H1 (cell line): ENCODE data around the gene CWH43. TPM values are rescaled to one million over a fixed set of nuclear protein-coding genes. Genes with fewer than 3 reads are reported as not detected.
"Not testable (repeated sequence)": the region's sequence is repeated elsewhere in the genome, so short reads cannot be mapped to it uniquely, and the experiment has no call there.

ENCODE experiments used
- CTCF ChIA-PET: fragments of 300-600 bp; sonication (Branson Sonifier 250); formaldehyde crosslinking; loops from one replicate; lab custom pipeline; 2021; ENCODE audit not compliant: partially characterized antibody; lab: Charles Lee
- POLR2A ChIA-PET: fragments of 300-600 bp; sonication (Branson Sonifier 250); formaldehyde crosslinking; loops from one replicate; lab custom pipeline; 2021; ENCODE audit warnings: inconsistent platforms; ENCODE audit not compliant: partially characterized antibody; lab: Charles Lee
- DNase-seq, 2 experiments: peaks; one replicate each; pipeline versions ENCODE4 v3.0.0 to v3.0.0-alpha.2; 2010 to 2022; ENCODE audit warnings: low spot score in 2 of 2, low read depth in 1 of 2, mixed read lengths in 1 of 2
- FAIRE-seq: peaks from 2 replicates; lab custom pipeline; 2011; peaks lifted over from hg19 to GRCh38; lab: Jason Lieb, UNC
- H2AFZ ChIP-seq: 2 replicates; pipeline ENCODE4 v1.8.1; 2012; ENCODE audit warnings: low read length, inconsistent platforms
- H2AK5ac ChIP-seq: 2 replicates; pipeline ENCODE4 v1.6.1; 2013; ENCODE audit warnings: low read depth, low read length
- H2BK120ac ChIP-seq: replicated peaks from 2 replicates; pipeline ENCODE3; 2013; ENCODE audit warnings: low read depth, low read length, inconsistent platforms
- H2BK12ac ChIP-seq: 2 replicates; pipeline ENCODE4 v1.6.1; 2013; ENCODE audit warnings: low read depth, low read length
- H2BK15ac ChIP-seq: 2 replicates; pipeline ENCODE4 v1.6.1; 2013; ENCODE audit warnings: low read length
- H2BK20ac ChIP-seq: 2 replicates; pipeline ENCODE4 v1.6.1; 2013; ENCODE audit warnings: low read length
- H2BK5ac ChIP-seq: 2 replicates; pipeline ENCODE4 v1.6.1; 2013; ENCODE audit warnings: low read depth, low read length
- H3K14ac ChIP-seq: 2 replicates; pipeline ENCODE4 v1.6.1; 2013; ENCODE audit warnings: inconsistent platforms; ENCODE audit not compliant: insufficient read length
- H3K18ac ChIP-seq: 2 replicates; pipeline ENCODE4 v1.6.1; 2013; ENCODE audit warnings: low read length; ENCODE audit errors: extremely low read depth
- H3K23ac ChIP-seq: 2 replicates; pipeline ENCODE4 v1.6.1; 2013; ENCODE audit warnings: inconsistent platforms; ENCODE audit not compliant: insufficient read length
- H3K23me2 ChIP-seq: 2 replicates; pipeline ENCODE4 v1.6.1; 2013; ENCODE audit warnings: low read depth, low read length
- H3K27ac ChIP-seq: 2 replicates; pipeline ENCODE4 v1.6.1; 2011; ENCODE audit warnings: low read depth, low read length, inconsistent platforms
- H3K27me3 ChIP-seq, 4 experiments: replicated peaks in 1 of 4; 1 replicate in 1 of 4; 2 replicates in 3 of 4; pipeline versions ENCODE4 v1.6.1 to v1.8.1; 2011 to 2013; ENCODE audit warnings: low read length in 3 of 4, mild to moderate bottlenecking in 3 of 4, inconsistent platforms in 2 of 4, mixed read lengths in 2 of 4, moderate library complexity in 1 of 4; ENCODE audit not compliant: control insufficient read depth in 3 of 4, insufficient read depth in 3 of 4; ENCODE audit errors: extremely low read depth in 1 of 4
- H3K36me3 ChIP-seq, 4 experiments: 2 replicates each; pipeline versions ENCODE4 v1.6.1 to v1.8.1; 2011 to 2013; ENCODE audit warnings: mild to moderate bottlenecking in 4 of 4, low read length in 3 of 4, moderate library complexity in 2 of 4, control low read depth in 1 of 4, inconsistent platforms in 1 of 4; ENCODE audit not compliant: insufficient read depth in 4 of 4, control insufficient read depth in 2 of 4
- H3K4ac ChIP-seq: replicated peaks from 2 replicates; pipeline ENCODE3; 2013; ENCODE audit warnings: low read length, low read depth, mixed read lengths, inconsistent platforms; ENCODE audit not compliant: insufficient read length
- H3K4me1 ChIP-seq, 4 experiments: replicated peaks in 1 of 4; 1 replicate in 1 of 4; 2 replicates in 3 of 4; pipeline versions ENCODE4 v1.6.1 to v1.8.1; 2011 to 2013; ENCODE audit warnings: low read length in 3 of 4, inconsistent platforms in 2 of 4, mixed read lengths in 1 of 4; ENCODE audit not compliant: insufficient read depth in 4 of 4, control insufficient read depth in 3 of 4
- H3K4me2 ChIP-seq, 2 experiments: 2 replicates each; pipeline versions ENCODE4 v1.6.1 to v1.8.1; 2011 to 2013; ENCODE audit warnings: low read depth in 2 of 2, low read length in 2 of 2, control low read depth in 1 of 2, inconsistent platforms in 1 of 2, mild to moderate bottlenecking in 1 of 2; ENCODE audit not compliant: insufficient read depth in 1 of 2
- H3K4me3 ChIP-seq, 4 experiments: fragments of 200-600, 300-600 bp in 1 of 4; sonication (generic), shearing (Covaris generic), sonication (Bioruptor Twin) in 1 of 4; 2 replicates each; pipeline versions ENCODE4 v1.5.1 to v1.8.1; 2011 to 2016; ENCODE audit warnings: low read length in 4 of 4, low read depth in 3 of 4, control low read depth in 2 of 4, inconsistent platforms in 2 of 4, mild to moderate bottlenecking in 2 of 4, mixed read lengths in 1 of 4, moderate library complexity in 1 of 4; ENCODE audit not compliant: insufficient read depth in 2 of 4; ENCODE audit errors: extremely low read depth in 1 of 4
- H3K56ac ChIP-seq: replicated peaks from 2 replicates; pipeline ENCODE3; 2013; ENCODE audit warnings: low read depth, mild to moderate bottlenecking, mixed read lengths, low read length, inconsistent platforms; ENCODE audit not compliant: insufficient read length
- H3K79me1 ChIP-seq: 2 replicates; pipeline ENCODE4 v1.6.1; 2013; ENCODE audit warnings: low read depth, low read length, control low read depth
- H3K79me2 ChIP-seq, 2 experiments: 2 replicates each; pipeline versions ENCODE4 v1.6.1 to v1.8.1; 2012 to 2013; ENCODE audit warnings: low read length in 2 of 2, mild to moderate bottlenecking in 2 of 2, inconsistent platforms in 1 of 2; ENCODE audit not compliant: insufficient read depth in 2 of 2, control insufficient read depth in 1 of 2
- H3K9ac ChIP-seq, 4 experiments: replicated peaks in 1 of 4; 1 replicate in 1 of 4; 2 replicates in 3 of 4; pipeline versions ENCODE4 v1.6.1 to v1.8.1; 2011 to 2013; ENCODE audit warnings: low read depth in 3 of 4, low read length in 3 of 4, control low read depth in 2 of 4, mild to moderate bottlenecking in 2 of 4, moderate library complexity in 2 of 4, inconsistent platforms in 1 of 4; ENCODE audit errors: extremely low read depth in 1 of 4
- H3K9me3 ChIP-seq, 2 experiments: 2 replicates each; pipeline versions ENCODE4 v1.6.1 to v1.8.1; 2012 to 2013; ENCODE audit warnings: mild to moderate bottlenecking in 2 of 2, moderate library complexity in 2 of 2, control low read depth in 1 of 2, inconsistent platforms in 1 of 2, low read depth in 1 of 2, low read length in 1 of 2, mixed read lengths in 1 of 2; ENCODE audit not compliant: insufficient read depth in 2 of 2
- H4K20me1 ChIP-seq, 2 experiments: replicated peaks in 1 of 2; 2 replicates each; pipeline versions ENCODE3 to v1.8.1; 2011 to 2013; ENCODE audit warnings: inconsistent platforms in 2 of 2, low read length in 2 of 2, mild to moderate bottlenecking in 1 of 2; ENCODE audit not compliant: insufficient read depth in 2 of 2, control insufficient read depth in 1 of 2
- H4K5ac ChIP-seq: 2 replicates; pipeline ENCODE4 v1.6.1; 2013; ENCODE audit warnings: low read length, low read depth, mixed read lengths, inconsistent platforms; ENCODE audit not compliant: insufficient read length
- H4K8ac ChIP-seq: 2 replicates; pipeline ENCODE4 v1.8.0; 2013; ENCODE audit warnings: mild to moderate bottlenecking, moderate library complexity, low read length, inconsistent platforms; ENCODE audit not compliant: insufficient read depth; ENCODE audit errors: extremely low read depth
- H4K91ac ChIP-seq: replicated peaks from 2 replicates; pipeline ENCODE3; 2013; ENCODE audit warnings: low read length, mixed read lengths, inconsistent platforms; ENCODE audit not compliant: insufficient read length
- CBX5 ChIP-seq: fragments of 300-800, 300-1000 bp; sonication (generic); IDR thresholded peaks from 2 replicates; pipeline ENCODE4 v1.7.1; 2016; ENCODE audit warnings: antibody characterized with exemption, low read length, low read depth
- WGBS, 2 experiments: shearing (Covaris generic) in 1 of 2; methylation state at CpG; one replicate each; pipeline versions ENCODE4 v1.1.6 to v1.1.7; 2013 to 2015; ENCODE audit warnings: low lambda C conversion rate in 2 of 2, mixed read lengths in 2 of 2, inconsistent platforms in 1 of 2, low coverage in 1 of 2, missing lambda C conversion rate in 1 of 2; ENCODE audit not compliant: insufficient replicate concordance in 2 of 2, insufficient coverage in 1 of 2, insufficient read length in 1 of 2; ENCODE audit errors: extremely low coverage in 1 of 2, missing lambda C conversion rate in 1 of 2; 5-methylcytosine and 5-hydroxymethylcytosine counted together
- polyA plus RNA-seq, 7 experiments: library from polyadenylated mRNA; depleted of rRNA in 3 of 7; stranded (reverse) in 5 of 7; unstranded in 2 of 7; fragments of >200 nt in 5 of 7; fragments of 200-250 nt in 2 of 7; gene quantifications; 1 replicate in 5 of 7; 2 replicates in 1 of 7; 4 replicates in 1 of 7; pipeline versions ENCODE4 v1.2.1 to v1.2.3, GENCODE V29; 2011 to 2013; ENCODE audit warnings: missing spikeins in 2 of 7, mixed read lengths in 2 of 7
- total RNA-seq: library from RNA; stranded (reverse); fragmentation: NEBNext Ultra II Directional; extraction: Animal tissue kit (Norgen Biotek cat#: 25700); gene quantifications from 2 replicates; pipeline ENCODE4 v1.2.1, GENCODE V29; 2021

CWH43 gene
- total and polyA plus RNA-seq, 2 of the 8 experiments (the other 6 are each of a cell fraction or from before 2014, with no cell fraction given): not detected

GRCh38 chr4:49099831-49100444, 113.9 kb downstream of the CWH43 start:
- H3K4me3 ChIP-seq: peak overlapping the region in 1 of 4 experiments; percentile 0; a peak in 2 of 8 replicates
- H3K9ac ChIP-seq, H3K4me1 ChIP-seq, H2BK12ac ChIP-seq, H2BK120ac ChIP-seq, H2BK15ac ChIP-seq, POLR2A ChIA-PET, H3K14ac ChIP-seq, H3K79me2 ChIP-seq, H3K79me1 ChIP-seq, H4K20me1 ChIP-seq, H3K4ac ChIP-seq, H2AK5ac ChIP-seq, H4K8ac ChIP-seq, CTCF ChIA-PET, H3K36me3 ChIP-seq, H3K23ac ChIP-seq, H3K27ac ChIP-seq, H4K91ac ChIP-seq, H3K56ac ChIP-seq, H2BK20ac ChIP-seq, DNase-seq, H2BK5ac ChIP-seq, H2AFZ ChIP-seq, H3K27me3 ChIP-seq, H3K18ac ChIP-seq, H4K5ac ChIP-seq, H3K4me2 ChIP-seq, FAIRE-seq: not testable (repeated sequence)
- 62 to 100% methylated on average over 3 to 16 of the region's 16 CpGs for WGBS, 2 experiments
- peaks cover 47% of the 10 kb centered on the region; the same call in 1 of the 2 replicates for H3K23me2 ChIP-seq
- TF ChIP-seq CBX5: peak; percentile 98; the same call in 1 of the 2 replicates
- H3K9me3 ChIP-seq: peaks cover 42 to 69% of the 10 kb centered on the region in 2 experiments
